ENCODE results near the gene GABRD.

Gene GABRD

GRCh38 chr1:2030076-2030871, 11.1 kb downstream of the GABRD start:
- TF ChIP-seq REST (IDR thresholded peaks at IDR 0.05; ENCODE audit: insufficient read depth in 1 of 2, low read depth in 2 of 2, low read length in 2 of 2): no peak
- no peak for TF ChIP-seq FOXP2 (optimal IDR thresholded peaks at IDR 0.05; ENCODE audit: borderline replicate concordance, extremely low read depth, extremely low read length, insufficient read depth)
- no peak for TF ChIP-seq SIN3A (IDR thresholded peaks at IDR 0.05; ENCODE audit: borderline replicate concordance, insufficient read depth, low read length)
- TF ChIP-seq TAF1 (IDR thresholded peaks at IDR 0.05; ENCODE audit: borderline replicate concordance, insufficient read depth, low read length): no peak
- no peak for TF ChIP-seq POLR2AphosphoS5 (IDR thresholded peaks at IDR 0.05; ENCODE audit: low read depth, low read length)

- TF ChIP-seq TAF1 (IDR thresholded peaks at IDR 0.05; ENCODE audit: borderline replicate concordance, insufficient read depth, low read length) (no peak), SIN3A (IDR thresholded peaks at IDR 0.05; ENCODE audit: borderline replicate concordance, insufficient read depth, low read length) (no peak), POLR2AphosphoS5 (IDR thresholded peaks at IDR 0.05; ENCODE audit: low read depth, low read length) (no peak), REST (IDR thresholded peaks at IDR 0.05; ENCODE audit: insufficient read depth in 1 of 2, low read depth in 2 of 2, low read length in 2 of 2) (no peak), FOXP2 (optimal IDR thresholded peaks at IDR 0.05; ENCODE audit: borderline replicate concordance, extremely low read depth, extremely low read length, insufficient read depth) (no peak)
Measured at GRCh38 chr1:2031546-2032540, 12.7 kb downstream of the GABRD start.

GRCh38 chr1:2032737-2033136, 13.6 kb downstream of the GABRD start:
- no peak for TF ChIP-seq FOXP2 (optimal IDR thresholded peaks at IDR 0.05; ENCODE audit: borderline replicate concordance, extremely low read depth, extremely low read length, insufficient read depth)
- TF ChIP-seq POLR2AphosphoS5 (IDR thresholded peaks at IDR 0.05; ENCODE audit: low read depth, low read length): no peak
- TF ChIP-seq SIN3A (IDR thresholded peaks at IDR 0.05; ENCODE audit: borderline replicate concordance, insufficient read depth, low read length): no peak
- TF ChIP-seq TAF1 (IDR thresholded peaks at IDR 0.05; ENCODE audit: borderline replicate concordance, insufficient read depth, low read length): no peak
- TF ChIP-seq REST (IDR thresholded peaks at IDR 0.05; ENCODE audit: insufficient read depth in 1 of 2, low read depth in 2 of 2, low read length in 2 of 2): no peak

- TF ChIP-seq SIN3A (IDR thresholded peaks at IDR 0.05; ENCODE audit: borderline replicate concordance, insufficient read depth, low read length): no peak
- no peak for TF ChIP-seq POLR2AphosphoS5 (IDR thresholded peaks at IDR 0.05; ENCODE audit: low read depth, low read length)
- no peak for TF ChIP-seq TAF1 (IDR thresholded peaks at IDR 0.05; ENCODE audit: borderline replicate concordance, insufficient read depth, low read length)
- no peak for TF ChIP-seq FOXP2 (optimal IDR thresholded peaks at IDR 0.05; ENCODE audit: borderline replicate concordance, extremely low read depth, extremely low read length, insufficient read depth)
- no peak for TF ChIP-seq REST (IDR thresholded peaks at IDR 0.05; ENCODE audit: insufficient read depth in 1 of 2, low read depth in 2 of 2, low read length in 2 of 2)
Measured at GRCh38 chr1:2033165-2033564, 14.0 kb downstream of the GABRD start.

Measured in PFSK-1 (cell line).